GM18520 (cell line): Measurements from ENCODE around the gene ELP4.

Source experiments
- ATAC-seq: cut with Tn5 transposase; IDR thresholded peaks from one replicate; pipeline ENCODE4 v1.9.1; 2021; ENCODE audit not compliant: unreplicated experiment

ELP4 gene

GRCh38 chr11:31768749-31769640 lies 259.4 kb downstream of the ELP4 start:
- no peak for ATAC-seq

- ATAC-seq, result no peak
These were observed 260.6 kb downstream of the ELP4 start for GRCh38 chr11:31770011-31770700.

GRCh38 chr11:31772412-31772811 lies 262.8 kb downstream of the ELP4 start:
- ATAC-seq, result no peak

GRCh38 chr11:31779374-31779791 lies 269.8 kb downstream of the ELP4 start:
- ATAC-seq, result no peak

GRCh38 chr11:31780078-31780477 lies 270.5 kb downstream of the ELP4 start:
- ATAC-seq, result no peak

- ATAC-seq, result no peak
These were observed 271.0 kb downstream of the ELP4 start for GRCh38 chr11:31780480-31780971.

GRCh38 chr11:31782257-31782656 lies 272.7 kb downstream of the ELP4 start:
- no peak for ATAC-seq

GRCh38 chr11:31783252-31783651 lies 273.7 kb downstream of the ELP4 start:
- ATAC-seq, result no peak

- ATAC-seq, result no peak
These were observed 275.0 kb downstream of the ELP4 start for GRCh38 chr11:31784611-31785010.

- no peak for ATAC-seq
These were observed 277.6 kb downstream of the ELP4 start for GRCh38 chr11:31786996-31787685.

GRCh38 chr11:31788085-31788484 lies 278.5 kb downstream of the ELP4 start:
- no peak for ATAC-seq

GRCh38 chr11:31790649-31791048 lies 281.1 kb downstream of the ELP4 start:
- ATAC-seq, result no peak

GRCh38 chr11:31792036-31792435 lies 282.5 kb downstream of the ELP4 start:
- ATAC-seq, result no peak

GRCh38 chr11:31792456-31792855 lies 282.9 kb downstream of the ELP4 start:
- no peak for ATAC-seq

- ATAC-seq, result no peak
These were observed 283.7 kb downstream of the ELP4 start for GRCh38 chr11:31793264-31793663.

GRCh38 chr11:31794548-31794947 lies 285.0 kb downstream of the ELP4 start:
- ATAC-seq, result no peak

GRCh38 chr11:31795706-31796498 lies 286.3 kb downstream of the ELP4 start:
- no peak for ATAC-seq

GRCh38 chr11:31796499-31797189 lies 287.1 kb downstream of the ELP4 start:
- ATAC-seq, result no peak

GRCh38 chr11:31797190-31798056 lies 287.9 kb downstream of the ELP4 start:
- no peak for ATAC-seq
